ENCODE measurements around the gene LRRTM4.
"Not testable (repeated sequence)": the region's sequence is repeated elsewhere in the genome, so short reads cannot be mapped to it uniquely, and the experiment has no call there.

LRRTM4 gene

DNA sequence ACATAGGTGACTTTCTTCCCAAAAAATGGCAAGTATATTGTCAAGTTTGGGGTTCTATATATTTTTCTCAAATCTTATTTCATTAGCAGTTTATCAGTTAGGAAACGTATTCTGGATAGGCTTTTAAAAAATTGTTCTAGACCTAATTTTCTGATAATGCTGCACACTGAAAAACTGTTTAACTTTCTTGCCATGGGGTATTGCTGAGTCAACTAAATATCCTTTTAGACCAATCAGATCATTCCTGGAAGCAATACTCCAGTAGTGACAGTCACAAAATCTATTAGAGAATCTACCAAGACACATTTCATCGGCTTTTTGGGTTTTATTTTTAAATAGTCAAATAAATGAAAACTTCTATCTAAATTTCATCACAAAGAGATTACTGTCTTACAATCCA is 440.6 kb downstream of the LRRTM4 start:
- DNase-seq (ENCODE audit: low spot score), result no peak

DNA sequence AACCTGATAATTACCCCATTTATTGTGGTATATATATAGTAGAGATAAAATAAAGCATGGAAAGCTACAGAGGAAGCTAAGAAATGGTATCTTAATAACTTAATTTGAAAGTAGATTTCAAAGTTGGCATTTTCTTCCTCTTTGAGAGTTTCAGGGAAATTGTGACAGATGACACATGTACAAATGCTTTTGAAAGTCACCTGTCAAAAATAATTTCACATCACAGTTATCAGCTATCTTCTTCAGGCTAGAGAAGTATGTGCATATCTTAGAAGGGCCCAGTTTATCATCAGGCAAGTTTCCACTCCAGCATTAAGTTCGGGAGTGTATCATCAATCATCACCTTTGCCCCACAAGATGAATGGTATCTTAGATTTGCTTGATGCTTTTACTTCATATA is 457.9 kb downstream of the LRRTM4 start:
- DNase-seq (ENCODE audit: low spot score), result no peak

DNA sequence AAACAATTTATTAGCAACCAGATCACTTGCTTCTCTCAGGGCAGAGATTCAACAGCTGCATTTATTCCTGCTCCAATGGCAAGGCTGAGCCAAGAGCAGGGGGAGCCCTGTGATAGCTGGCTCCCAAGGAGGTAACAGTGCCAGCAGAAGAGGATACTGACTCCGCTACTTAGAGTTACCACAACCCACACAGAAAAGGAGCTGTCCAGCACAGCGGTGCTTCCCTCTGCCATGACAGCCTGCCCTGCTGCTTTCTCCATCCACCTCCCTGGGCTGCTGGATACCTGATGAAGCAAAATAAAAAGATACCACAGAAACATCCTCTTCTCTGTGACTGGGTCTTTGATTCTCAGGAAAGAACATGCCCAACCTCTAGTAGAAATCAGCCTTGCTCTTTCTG is 467.2 kb downstream of the LRRTM4 start:
- no peak for DNase-seq (ENCODE audit: low spot score)

GRCh38 chr2:77046339-77046738 is 475.8 kb downstream of the LRRTM4 start:
- DNase-seq (ENCODE audit: low spot score), result no peak

- not testable (repeated sequence) for DNase-seq (ENCODE audit: low spot score)
These were observed 476.7 kb downstream of the LRRTM4 start for GRCh38 chr2:77045456-77045855.

- no peak for DNase-seq (ENCODE audit: low spot score)
These were observed 487.7 kb downstream of the LRRTM4 start for GRCh38 chr2:77034445-77034844.

- not testable (repeated sequence) for DNase-seq (ENCODE audit: low spot score)
These were observed 492.9 kb downstream of the LRRTM4 start for GRCh38 chr2:77029237-77029636.

DNA sequence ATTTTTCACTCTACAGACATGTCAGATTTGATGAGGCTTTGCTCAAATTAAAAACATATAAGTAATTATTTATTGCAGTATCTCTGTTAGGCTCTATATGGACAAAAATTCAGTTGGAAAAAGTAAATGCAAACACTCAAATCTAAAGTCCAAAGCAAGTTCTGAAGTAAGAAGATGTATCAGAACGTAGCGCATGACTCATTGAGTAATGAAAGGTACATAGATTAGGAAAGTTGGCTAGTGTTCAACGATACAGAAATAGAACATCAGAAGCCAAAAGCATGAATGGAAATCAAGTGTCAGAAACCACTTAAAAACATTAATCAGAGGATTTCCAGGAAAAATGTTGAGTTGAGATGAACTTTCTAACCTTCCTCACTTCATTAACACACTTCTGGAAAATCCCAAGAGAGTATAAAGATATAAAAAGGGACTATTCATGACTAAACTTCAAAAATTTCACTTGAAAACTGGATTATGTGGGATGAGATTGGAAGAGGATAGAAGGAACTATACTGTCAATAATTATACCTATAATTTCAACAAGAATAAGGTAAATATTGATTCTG is 494.1 kb downstream of the LRRTM4 start:
- no peak for DNase-seq (ENCODE audit: low spot score)

GRCh38 chr2:77025714-77026113 is 496.5 kb downstream of the LRRTM4 start:
- DNase-seq (ENCODE audit: low spot score), result no peak

- DNase-seq (ENCODE audit: low spot score), result no peak
These were observed 501.0 kb downstream of the LRRTM4 start for GRCh38 chr2:77021161-77021560.

- no peak for DNase-seq (ENCODE audit: low spot score)
These were observed 504.0 kb downstream of the LRRTM4 start for GRCh38 chr2:77018219-77018618.

DNA sequence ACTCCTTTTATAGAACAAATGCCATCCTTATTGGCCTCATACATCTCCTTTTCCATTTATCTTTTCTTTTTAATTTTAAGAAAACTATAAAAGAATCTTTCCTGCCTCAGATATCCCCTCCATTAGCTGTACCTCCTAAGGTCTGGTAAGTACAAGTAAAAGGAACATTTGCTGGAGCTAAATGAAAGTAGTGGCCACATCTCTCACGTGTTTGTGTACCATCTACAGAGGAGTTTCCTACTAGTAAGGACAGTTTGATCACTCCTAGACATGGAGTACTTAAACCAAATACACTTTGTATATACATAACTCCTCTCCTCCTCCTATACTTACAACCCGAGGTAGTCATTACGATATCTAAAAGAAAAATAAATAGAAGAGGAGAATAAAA is 504.8 kb downstream of the LRRTM4 start:
- DNase-seq (ENCODE audit: low spot score), result no peak

- no peak for DNase-seq (ENCODE audit: low spot score)
These were observed 505.5 kb downstream of the LRRTM4 start for GRCh38 chr2:77016443-77017354.

DNA sequence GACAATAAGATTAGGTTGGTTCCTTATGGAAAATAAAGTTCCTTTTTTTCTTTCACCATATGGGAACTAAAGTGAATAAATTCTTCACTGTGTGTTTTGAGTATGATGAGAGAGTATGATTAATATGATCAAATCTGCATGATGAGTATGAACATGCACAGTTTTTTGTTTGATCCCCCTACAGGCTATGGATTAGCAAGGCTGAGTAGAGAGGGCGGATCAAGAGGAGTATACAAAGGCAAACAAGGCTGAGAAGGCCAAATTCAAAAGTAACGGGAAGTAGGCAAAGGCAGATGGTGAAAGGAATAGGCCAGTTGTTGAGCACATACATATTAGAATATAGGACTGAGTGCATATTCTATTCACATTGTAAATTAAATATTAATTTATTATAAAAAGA is 508.2 kb downstream of the LRRTM4 start:
- no peak for DNase-seq (ENCODE audit: low spot score)

DNA sequence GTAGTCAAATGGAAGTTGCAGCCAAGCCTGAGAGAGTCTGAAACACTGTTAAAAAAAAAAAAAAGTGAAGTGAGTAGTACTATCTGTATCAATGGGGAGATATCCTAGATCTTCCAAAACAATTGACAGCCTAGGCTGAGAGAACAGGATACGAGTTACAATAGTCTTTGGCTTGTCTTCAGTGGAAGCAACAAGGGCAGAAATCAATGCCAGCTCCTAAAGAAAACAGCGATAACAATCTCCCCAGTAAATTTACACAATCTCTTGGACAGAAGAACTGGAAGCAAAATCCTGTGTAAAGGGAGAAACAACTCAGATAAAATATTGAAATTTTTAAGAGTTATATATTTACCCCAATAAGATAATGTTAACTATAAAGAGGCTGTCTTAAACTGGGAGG is 508.7 kb downstream of the LRRTM4 start:
- DNase-seq (ENCODE audit: low spot score), result no peak

DNA sequence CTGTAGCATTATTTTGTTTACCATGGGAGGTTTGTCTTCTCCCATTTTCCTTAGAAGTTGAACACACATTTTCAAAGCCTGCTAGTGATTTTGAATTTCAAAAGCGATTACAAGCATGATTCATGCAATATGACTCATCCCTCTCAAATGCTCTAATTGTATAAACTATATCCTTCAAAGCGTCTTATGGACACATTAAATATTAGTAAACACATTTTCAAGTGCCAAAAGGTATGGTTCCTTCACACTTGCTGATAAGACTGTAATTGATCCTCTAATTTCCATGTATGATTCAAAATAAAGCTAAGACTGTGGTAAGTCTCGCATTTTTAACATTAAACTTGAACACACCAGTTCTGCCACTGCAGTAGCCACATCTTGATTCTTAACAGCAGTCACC is 512.9 kb downstream of the LRRTM4 start:
- no peak for DNase-seq (ENCODE audit: low spot score)

GRCh38 chr2:77008853-77009252 is 513.3 kb downstream of the LRRTM4 start:
- no peak for DNase-seq (ENCODE audit: low spot score)

DNA sequence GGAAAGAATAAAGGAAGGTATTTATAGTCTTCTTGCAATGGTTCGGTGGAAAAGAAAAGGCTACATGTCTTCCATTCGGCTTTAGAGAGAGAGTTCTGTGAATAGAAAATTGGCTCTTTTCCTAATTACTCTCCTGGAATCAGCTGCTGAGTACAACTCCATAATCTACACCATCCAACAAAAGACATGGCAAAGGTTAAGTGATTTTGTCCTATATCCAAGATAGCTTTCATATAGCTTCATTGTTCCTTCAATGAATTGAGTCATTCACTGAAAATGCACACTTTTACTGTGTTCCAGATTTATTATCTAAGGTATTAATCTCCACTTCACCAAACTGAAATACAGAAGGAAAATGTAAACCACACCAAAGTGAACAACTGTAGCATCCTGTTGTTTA is 514.5 kb downstream of the LRRTM4 start:
- no peak for DNase-seq (ENCODE audit: low spot score)

DNA sequence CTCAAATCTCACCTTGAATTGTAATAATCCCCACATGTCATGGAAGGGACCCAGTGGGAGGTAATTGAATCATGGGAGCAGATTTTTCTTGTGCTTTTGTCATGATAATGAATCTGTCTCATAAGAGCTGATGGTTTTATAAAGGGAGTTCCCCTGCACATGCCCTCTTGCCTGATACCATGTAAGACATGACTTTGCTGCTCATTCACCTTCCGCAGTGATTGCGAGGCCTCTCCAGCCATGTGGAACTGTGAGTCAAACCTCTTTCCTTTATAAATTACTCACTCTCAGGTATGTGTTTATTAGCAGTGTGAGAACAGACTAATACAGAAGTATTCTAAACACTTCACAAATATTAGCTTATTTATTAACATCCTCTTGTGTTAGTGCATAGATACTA is 516.7 kb downstream of the LRRTM4 start:
- DNase-seq (ENCODE audit: low spot score), result no peak

DNA sequence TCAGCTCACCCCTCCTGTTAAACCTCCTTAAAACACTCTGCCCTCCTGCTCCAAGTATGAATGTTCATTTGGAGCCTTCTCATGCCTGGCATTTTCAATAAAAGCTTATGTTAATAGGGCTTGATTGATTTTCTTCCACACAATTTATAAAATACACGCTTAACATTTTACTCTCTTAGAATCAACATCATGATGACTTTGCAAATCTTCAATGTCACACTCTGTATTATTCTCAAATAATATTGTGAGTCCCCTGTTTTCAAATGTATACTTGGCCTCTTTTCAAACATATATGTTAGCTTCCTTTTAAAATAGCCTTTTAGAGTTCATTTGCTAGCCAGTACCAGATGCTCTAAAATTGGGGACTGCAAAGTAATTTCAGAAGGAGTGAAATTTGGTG is 520.3 kb downstream of the LRRTM4 start:
- DNase-seq (ENCODE audit: low spot score), result no peak

- no peak for DNase-seq (ENCODE audit: low spot score)
These were observed 523.5 kb downstream of the LRRTM4 start for GRCh38 chr2:76998704-76999103.

DNA sequence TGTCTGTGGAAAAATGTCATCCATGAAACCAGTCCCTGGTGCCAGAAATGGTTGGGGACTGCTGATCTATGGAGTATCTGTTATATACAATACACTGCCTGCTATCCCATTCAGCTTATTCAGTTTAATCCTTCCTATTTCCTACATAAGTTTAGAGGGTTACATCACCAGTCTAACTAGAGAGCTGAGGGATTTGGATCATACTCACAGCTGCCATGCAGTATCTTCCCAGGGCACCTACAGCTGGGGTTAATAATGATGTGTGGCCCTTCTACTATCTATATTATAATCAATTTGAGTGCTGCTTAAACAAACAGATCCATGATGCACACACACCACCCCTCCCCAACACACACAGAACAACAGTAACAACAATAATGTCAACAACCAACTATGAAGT is 524.0 kb downstream of the LRRTM4 start:
- DNase-seq (ENCODE audit: low spot score), result no peak

GRCh38 chr2:76997296-76997695 is 524.9 kb downstream of the LRRTM4 start:
- DNase-seq (ENCODE audit: low spot score), result no peak

All from activated CD4-positive, alpha-beta T cell treated with anti-CD3 and anti-CD28 coated beads, Interleukin-2, Interleukin-4, amounts not matched to agents 100 ng/mL and 50 ng/mL, durations not matched to agents 16 hours and 8 hours (primary cell).